GM10248 (cell line): ENCODE results near the gene IL5RA.

Source experiments
- CTCF ChIA-PET: fragments of 300-600 bp; sonication (Branson Sonifier 250); formaldehyde crosslinking; extraction: SDS; loops from one replicate; lab custom pipeline; 2021; ENCODE audit warnings: antibody characterized with exemption; lab: Yijun Ruan, JAX
- POLR2A ChIA-PET: fragments of 350-650 bp; sonication (Branson Sonifier 250); formaldehyde crosslinking; extraction: SDS; loops from one replicate; lab custom pipeline; 2020; ENCODE audit warnings: antibody characterized with exemption; lab: Yijun Ruan, JAX
- DNase-seq: peaks from one replicate; pipeline ENCODE4 v3.0.0; 2012; ENCODE audit errors: extremely low spot score
- TF ChIP-seq, protein P1 (sequence below): IDR thresholded peaks from 2 replicates; pipeline ENCODE4 v1.5.1; 2012; ENCODE audit warnings: mild to moderate bottlenecking, low read depth; ENCODE audit errors: extremely low read depth, missing control alignments, control extremely low read depth

IL5RA gene

DNA sequence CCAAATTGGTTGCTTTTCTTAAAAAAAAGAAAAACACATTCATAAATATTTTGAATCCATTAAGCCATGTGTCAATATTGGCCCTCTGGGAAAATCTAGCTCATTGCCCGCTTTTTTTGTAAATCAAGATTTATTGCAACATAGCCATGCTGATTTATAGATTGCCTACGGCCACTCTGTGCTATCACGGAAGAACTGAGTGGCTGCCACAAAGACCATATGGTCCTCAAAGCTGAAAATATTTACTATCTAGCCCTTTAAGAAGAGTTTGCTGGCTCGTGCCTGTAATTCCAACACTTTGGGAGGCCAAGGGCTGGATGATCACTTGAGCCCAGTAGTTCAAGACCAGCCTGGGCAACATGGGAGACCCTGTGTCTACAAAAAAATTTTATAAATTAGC, 45.9 kb downstream of the IL5RA start:
- CTCF ChIA-PET = no interaction called here
- POLR2A ChIA-PET = no interaction called here
- no peak for DNase-seq
- TF ChIP-seq, protein P1, sequence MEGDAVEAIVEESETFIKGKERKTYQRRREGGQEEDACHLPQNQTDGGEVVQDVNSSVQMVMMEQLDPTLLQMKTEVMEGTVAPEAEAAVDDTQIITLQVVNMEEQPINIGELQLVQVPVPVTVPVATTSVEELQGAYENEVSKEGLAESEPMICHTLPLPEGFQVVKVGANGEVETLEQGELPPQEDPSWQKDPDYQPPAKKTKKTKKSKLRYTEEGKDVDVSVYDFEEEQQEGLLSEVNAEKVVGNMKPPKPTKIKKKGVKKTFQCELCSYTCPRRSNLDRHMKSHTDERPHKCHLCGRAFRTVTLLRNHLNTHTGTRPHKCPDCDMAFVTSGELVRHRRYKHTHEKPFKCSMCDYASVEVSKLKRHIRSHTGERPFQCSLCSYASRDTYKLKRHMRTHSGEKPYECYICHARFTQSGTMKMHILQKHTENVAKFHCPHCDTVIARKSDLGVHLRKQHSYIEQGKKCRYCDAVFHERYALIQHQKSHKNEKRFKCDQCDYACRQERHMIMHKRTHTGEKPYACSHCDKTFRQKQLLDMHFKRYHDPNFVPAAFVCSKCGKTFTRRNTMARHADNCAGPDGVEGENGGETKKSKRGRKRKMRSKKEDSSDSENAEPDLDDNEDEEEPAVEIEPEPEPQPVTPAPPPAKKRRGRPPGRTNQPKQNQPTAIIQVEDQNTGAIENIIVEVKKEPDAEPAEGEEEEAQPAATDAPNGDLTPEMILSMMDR = no peak

DNA sequence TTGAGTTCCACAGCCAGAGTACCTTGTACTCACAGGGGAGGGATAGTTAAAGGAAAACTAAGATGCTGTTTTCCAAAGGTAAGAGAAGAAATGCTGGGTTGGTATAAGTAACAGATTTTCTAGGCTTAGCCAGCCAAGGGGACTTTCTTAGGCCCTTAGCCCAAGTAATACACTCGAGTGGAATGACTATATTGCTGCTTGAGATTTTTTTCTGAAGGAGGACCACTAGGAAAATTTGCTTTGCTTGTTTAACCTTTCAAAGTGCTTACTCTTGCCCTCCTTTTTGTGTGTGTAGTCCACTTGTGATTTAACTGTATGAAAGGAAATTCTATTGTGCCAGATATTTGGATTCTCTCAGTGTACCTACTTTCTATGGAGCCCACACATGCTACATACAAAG, 50.5 kb downstream of the IL5RA start:
- ChIA-PET POLR2A (no interaction called here), CTCF (no interaction called here)
- DNase-seq = no peak
- TF ChIP-seq, protein P1 = no peak

DNA sequence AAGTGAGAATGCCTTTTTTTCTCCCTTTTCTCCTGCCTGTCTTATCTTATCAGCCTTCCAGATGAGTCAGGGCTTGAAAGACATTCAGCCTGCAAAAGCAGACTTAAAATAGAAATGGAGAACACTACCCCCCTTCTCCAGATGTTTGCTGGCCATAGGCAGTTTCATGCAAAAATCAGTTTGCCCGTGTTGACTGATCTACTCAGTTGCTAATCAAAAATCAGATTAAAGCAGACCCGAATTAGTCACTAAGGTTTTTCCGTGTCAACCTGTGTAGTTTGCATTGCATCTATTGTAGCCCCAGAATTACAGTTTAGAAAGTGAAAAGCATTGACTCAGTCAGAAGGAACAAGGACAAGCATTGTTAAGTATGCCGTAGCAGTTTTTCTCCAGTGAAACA, 56.2 kb downstream of the IL5RA start:
- DNase-seq = no peak
- TF ChIP-seq, protein P1 = no peak
- POLR2A ChIA-PET = no interaction called here
- CTCF ChIA-PET = interaction anchor here (1.2 kb wide), 1 partner anchor 26 kb away, joined by 3 read pairs; no protein-coding TSS in a partner anchor

DNA sequence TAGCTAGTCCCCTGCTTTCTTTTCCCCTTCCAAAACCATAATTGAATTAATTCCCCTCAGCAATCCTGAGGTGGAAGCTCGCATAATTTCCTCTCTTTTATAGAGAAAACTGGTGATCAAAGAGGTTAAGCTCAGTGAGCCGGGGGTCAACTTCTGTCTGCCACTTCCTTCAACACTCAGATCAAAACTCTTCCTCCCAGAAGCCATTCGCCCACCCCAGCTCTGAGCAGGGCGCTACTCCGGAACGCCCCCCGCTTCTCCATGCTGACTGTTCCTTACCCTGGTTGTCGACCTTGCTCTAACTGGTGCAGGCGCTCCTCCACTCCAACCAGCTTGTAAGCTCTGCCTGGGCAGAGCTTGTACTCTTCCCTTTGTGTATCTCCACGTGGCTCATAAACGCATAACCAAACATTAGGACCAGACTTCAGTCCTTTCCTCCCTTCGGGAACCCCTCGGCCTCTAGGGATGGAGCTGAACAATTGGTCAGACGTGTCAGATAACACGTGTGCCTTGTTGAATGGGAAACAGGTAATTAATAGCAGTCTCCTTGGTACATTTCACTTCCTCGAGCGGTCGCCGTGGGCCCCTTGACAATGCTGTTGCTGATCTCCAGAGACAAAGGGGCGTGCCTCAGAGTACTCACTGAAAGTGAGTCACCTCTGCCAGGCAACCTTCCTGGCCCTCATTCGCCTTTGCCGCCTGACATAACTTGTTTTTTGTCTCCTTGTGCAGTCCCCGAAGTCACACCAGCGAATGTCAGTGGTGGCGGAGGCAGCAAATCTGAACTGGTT, 71.8 kb downstream of the IL5RA start:
- CTCF ChIA-PET = no interaction called here
- TF ChIP-seq, protein P1 = no peak
- POLR2A ChIA-PET = no interaction called here
- DNase-seq = no peak

DNA sequence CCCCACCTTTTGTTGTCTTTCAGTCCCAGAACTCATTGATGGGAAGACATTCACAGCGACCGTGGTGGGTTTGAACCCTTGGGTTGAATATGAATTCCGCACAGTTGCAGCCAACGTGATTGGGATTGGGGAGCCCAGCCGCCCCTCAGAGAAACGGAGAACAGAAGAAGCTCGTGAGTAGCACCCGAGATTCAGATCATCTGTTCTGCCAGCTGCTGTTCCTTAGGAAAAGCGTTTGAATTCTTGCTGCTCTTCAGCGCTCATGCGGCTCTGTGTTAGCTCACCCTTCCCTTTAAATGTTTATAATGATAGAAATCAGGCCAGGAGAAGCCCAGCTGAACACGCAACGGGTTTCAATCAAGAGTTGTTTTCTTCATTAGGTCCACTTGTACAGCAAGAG, 73.0 kb downstream of the IL5RA start:
- no peak for DNase-seq
- POLR2A ChIA-PET = no interaction called here
- CTCF ChIA-PET = no interaction called here
- TF ChIP-seq, protein P1 = no peak

DNA sequence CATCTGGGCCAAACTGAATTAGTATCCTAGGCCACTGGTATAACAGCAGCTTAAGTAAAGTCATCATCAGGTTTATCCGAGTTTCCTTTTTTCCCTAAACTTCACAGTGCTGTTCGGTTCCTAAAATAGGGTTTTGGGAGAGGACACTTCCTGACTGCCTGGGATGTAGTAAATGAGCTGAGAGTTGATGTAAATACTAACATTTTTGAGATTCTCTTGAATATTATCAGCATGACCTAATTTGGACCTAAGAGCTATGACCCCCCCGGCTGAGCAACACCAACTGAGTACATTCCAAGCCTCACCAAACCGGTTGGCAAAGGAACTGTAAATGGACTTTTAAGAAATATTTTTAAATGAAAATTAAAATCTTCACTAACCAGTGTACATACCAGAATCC, 78.8 kb downstream of the IL5RA start:
- POLR2A ChIA-PET = no interaction called here
- TF ChIP-seq, protein P1 = no peak
- no peak for DNase-seq
- CTCF ChIA-PET = no interaction called here
